HepG2 (cell line): ENCODE results near the gene ISLR2.

ENCODE experiments used
- CTCF ChIP-seq: sonication (generic); formaldehyde crosslinking; IDR thresholded peaks from 2 replicates; pipeline ENCODE4 v1.5.0; 2020; ENCODE audit warnings: mild to moderate bottlenecking, missing genetic modification reagents, moderate library complexity
- E2F1 ChIP-seq: sonication (generic); formaldehyde crosslinking; IDR thresholded peaks from 2 replicates; pipeline ENCODE4 v1.5.0; 2020; ENCODE audit warnings: missing genetic modification reagents
- NBN ChIP-seq: fragments of 450-650 bp; conservative IDR thresholded peaks from 2 replicates; pipeline ENCODE4 v1.6.1; 2017
- PHB2 ChIP-seq: fragments of 450-650 bp; IDR thresholded peaks from 2 replicates; pipeline ENCODE4 v1.6.1; 2018; ENCODE audit not compliant: partially characterized antibody
- RFX5 ChIP-seq: IDR thresholded peaks from 2 replicates; pipeline ENCODE4 v1.6.1; 2011; ENCODE audit warnings: low read depth, low read length, improper control_type of control experiment
- ZNF83 ChIP-seq: sonication (generic); formaldehyde crosslinking; IDR thresholded peaks from 2 replicates; pipeline ENCODE4 v1.4.0; 2020; ENCODE audit warnings: missing genetic modification reagents, mild to moderate bottlenecking, borderline replicate concordance

- TF ChIP-seq RFX5 (no peak), PHB2 (no peak), NBN (no peak), CTCF (no peak), E2F1 (CRISPR knock-in tag) (no peak), ZNF83 (no peak)
Measured at GRCh38 chr15:74124759-74125158, 5.6 kb upstream of the ISLR2 start.
